ENCODE data around the gene BTBD2.

- TF ChIP-seq EZH2 (IDR thresholded peaks at IDR 0.05), result no peak
- peak; percentile 90 for TF ChIP-seq POLR2AphosphoS5 (IDR thresholded peaks at IDR 0.05; ENCODE audit: borderline replicate concordance, low read depth, low read length)
- no peak for TF ChIP-seq FOXP2 (optimal IDR thresholded peaks at IDR 0.05; ENCODE audit: control extremely low read depth, extremely low read length, insufficient read depth)
Measured at GRCh38 chr19:2061495-2062388, 46.2 kb upstream of the BTBD2 start.

Measured in SK-N-MC (cell line).